PC-9 (cell line): ENCODE measurements around the gene ANKRD39.

ENCODE experiments used
- CTCF ChIP-seq: fragments of 200-600 bp; sonication (generic); conservative IDR thresholded peaks from 2 replicates; pipeline ENCODE4 v1.6.1; 2017; ENCODE audit warnings: mixed run types, antibody characterized with exemption, mild to moderate bottlenecking, moderate library complexity
- EZH2 ChIP-seq: fragments of 200-600 bp; sonication (generic); IDR thresholded peaks from 2 replicates; pipeline ENCODE4 v1.8.0; 2017; ENCODE audit warnings: antibody characterized with exemption, low read depth

- TF ChIP-seq CTCF (no peak), EZH2 (no peak)
Measured at GRCh38 chr2:96828874-96829273, 28.9 kb downstream of the ANKRD39 start.
